Cardiac muscle cell (in vitro differentiated cells and primary cell): Measurements from ENCODE around the gene ADCK1. TPM values are rescaled to one million over a fixed set of nuclear protein-coding genes. Genes with fewer than 3 reads are reported as not detected.
A peak's percentile ranks its signal among the peaks of the same experiment; 100 is the strongest.

Experiments used
- DNase-seq, 2 donors: peaks; one replicate each; pipeline versions ENCODE4 v3.0.0 to v3.0.0-alpha.2; 2010 to 2017; ENCODE audit warnings: low read depth in 1 of 2, low spot score in 1 of 2
- H3K27ac ChIP-seq: fragments of 200-600 bp; sonication (generic); 2 replicates; pipeline ENCODE4 v1.5.1; 2016
- H3K27me3 ChIP-seq: fragments of 200-600 bp; sonication (generic); 2 replicates; pipeline ENCODE4 v1.6.0; 2016; ENCODE audit warnings: control low read depth
- H3K36me3 ChIP-seq: fragments of 200-600 bp; sonication (generic); 2 replicates; pipeline ENCODE4 v1.5.1; 2016; ENCODE audit warnings: control low read depth
- H3K4me1 ChIP-seq: fragments of 200-600 bp; sonication (generic); 2 replicates; pipeline ENCODE4 v1.8.1; 2017; ENCODE audit warnings: low read depth, mild to moderate bottlenecking, mixed run types
- H3K4me3 ChIP-seq: fragments of 200-600 bp; sonication (generic); 2 replicates; pipeline ENCODE4 v1.5.1; 2016; ENCODE audit warnings: mild to moderate bottlenecking
- H3K9me3 ChIP-seq: fragments of 200-600 bp; sonication (generic); 2 replicates; pipeline ENCODE4 v1.5.1; 2017; ENCODE audit warnings: low read depth, mild to moderate bottlenecking, control low read depth
- CTCF ChIP-seq: IDR thresholded peaks from 2 replicates; pipeline ENCODE4 v1.5.1; 2012; ENCODE audit warnings: low read depth, mild to moderate bottlenecking, low read length
- polyA plus RNA-seq: library from polyadenylated mRNA; unstranded; fragments of >200 nt; fragmentation: Nextera tagmentation; extraction: Ambion mirVana; gene quantifications from 2 replicates; pipeline ENCODE4 v1.2.1, GENCODE V29; 2016
- total RNA-seq: library from RNA; depleted of rRNA; stranded (reverse); fragments of >200 nt; gene quantifications from 2 replicates; pipeline ENCODE4 v1.2.3, GENCODE V29; 2016

ADCK1 gene
- total and polyA plus RNA-seq, 2 experiments from 2014 or later = 12.2 to 20.6 TPM

GRCh38 chr14:77870646-77871045, 70.7 kb downstream of the ADCK1 start:
- no peak for DNase-seq
- no peak overlapping the region for H3K27ac ChIP-seq

GRCh38 chr14:77872152-77872551, 72.2 kb downstream of the ADCK1 start:
- no peaks in the 10 kb centered on the region for H3K36me3 ChIP-seq
- no peak overlapping the region for H3K4me3 ChIP-seq
- H3K4me1 ChIP-seq = no peaks in the 10 kb centered on the region
- no peak overlapping the region for H3K27ac ChIP-seq
- H3K9me3 ChIP-seq = no peaks in the 10 kb centered on the region
- TF ChIP-seq CTCF = no peak
- no peaks in the 10 kb centered on the region for H3K27me3 ChIP-seq
- no peak for DNase-seq

More at GRCh38 chr14:77870646-77871045, 70.7 kb downstream of the ADCK1 start:
- H3K36me3 ChIP-seq = no peaks in the 10 kb centered on the region
- no peak overlapping the region for H3K4me3 ChIP-seq
- no peaks in the 10 kb centered on the region for H3K4me1 ChIP-seq
- TF ChIP-seq CTCF = no peak
- no peaks in the 10 kb centered on the region for H3K9me3 ChIP-seq
- H3K27me3 ChIP-seq = no peaks in the 10 kb centered on the region

- no peak for TF ChIP-seq CTCF
- H3K27me3 ChIP-seq = no peaks in the 10 kb centered on the region
Observed at GRCh38 chr14:77872983-77873382, 73.1 kb downstream of the ADCK1 start.

GRCh38 chr14:77878783-77879182, 78.9 kb downstream of the ADCK1 start:
- Histone ChIP-seq H3K27ac (no peak overlapping the region), H3K36me3 (no peaks in the 10 kb centered on the region), H3K27me3 (no peaks in the 10 kb centered on the region), H3K4me3 (no peak overlapping the region), H3K4me1 (peaks cover 18% of the 10 kb centered on the region), H3K9me3 (no peaks in the 10 kb centered on the region)
- DNase-seq = no peak
- TF ChIP-seq CTCF = no peak

More at GRCh38 chr14:77872983-77873382, 73.1 kb downstream of the ADCK1 start:
- Histone ChIP-seq H3K27ac (no peak overlapping the region), H3K4me1 (no peaks in the 10 kb centered on the region), H3K4me3 (no peak overlapping the region), H3K9me3 (no peaks in the 10 kb centered on the region), H3K36me3 (no peaks in the 10 kb centered on the region)
- DNase-seq = no peak

GRCh38 chr14:77880056-77880455, 80.1 kb downstream of the ADCK1 start:
- Histone ChIP-seq H3K27me3 (no peaks in the 10 kb centered on the region), H3K9me3 (no peaks in the 10 kb centered on the region), H3K4me1 (peaks cover 18% of the 10 kb centered on the region), H3K27ac (no peak overlapping the region), H3K36me3 (no peaks in the 10 kb centered on the region), H3K4me3 (no peak overlapping the region)
- no peak for DNase-seq
- TF ChIP-seq CTCF = no peak

GRCh38 chr14:77882098-77882497, 82.2 kb downstream of the ADCK1 start:
- no peaks in the 10 kb centered on the region for H3K27me3 ChIP-seq
- peak overlapping the region; percentile 26 for H3K27ac ChIP-seq
- no peaks in the 10 kb centered on the region for H3K36me3 ChIP-seq
- peak; percentile 14 to 37 for DNase-seq
- H3K4me3 ChIP-seq = no peak overlapping the region
- no peak for TF ChIP-seq CTCF
- no peaks in the 10 kb centered on the region for H3K9me3 ChIP-seq
- H3K4me1 ChIP-seq = peaks cover 25% of the 10 kb centered on the region
